GM18517 (cell line): ENCODE measurements around the gene C19orf25.
A peak's percentile ranks its signal among the peaks of the same experiment; 100 is the strongest.
"Not testable (repeated sequence)": the region's sequence is repeated elsewhere in the genome, so short reads cannot be mapped to it uniquely, and the experiment has no call there.

Experiments used
- ATAC-seq: cut with Tn5 transposase; IDR thresholded peaks from one replicate; pipeline ENCODE4 v1.9.1; 2021; ENCODE audit warnings: mild to moderate bottlenecking, moderate library complexity; ENCODE audit not compliant: unreplicated experiment

The C19orf25 gene

GRCh38 chr19:1450735-1451731 is 28.0 kb downstream of the C19orf25 start:
- ATAC-seq, result no peak

GRCh38 chr19:1449467-1450442 is 29.3 kb downstream of the C19orf25 start, which contains the start of gene APC2:
Gene APC2 (plus strand): TSS chr19:1450121. CDS start chr19:1453002, 2,881 bp downstream.
- no peak for ATAC-seq

- ATAC-seq, result no peak
Observed at GRCh38 chr19:1447944-1448343, 31.1 kb downstream of the C19orf25 start.

GRCh38 chr19:1447504-1447903 is 31.5 kb downstream of the C19orf25 start:
- no peak for ATAC-seq

- no peak for ATAC-seq
Observed at GRCh38 chr19:1446713-1447481, 32.1 kb downstream of the C19orf25 start.

- ATAC-seq, result no peak
Observed at GRCh38 chr19:1445932-1446712, 32.9 kb downstream of the C19orf25 start.

GRCh38 chr19:1445185-1445931 is 33.7 kb downstream of the C19orf25 start:
- peak; percentile 62 for ATAC-seq

- no peak for ATAC-seq
Observed at GRCh38 chr19:1441677-1442438, 37.2 kb downstream of the C19orf25 start.

- no peak for ATAC-seq
Observed at GRCh38 chr19:1441022-1441426, 38.0 kb downstream of the C19orf25 start.

- ATAC-seq, result no peak
Observed at GRCh38 chr19:1440418-1440801, 38.6 kb downstream of the C19orf25 start.

- ATAC-seq, result not testable (repeated sequence)
Observed at GRCh38 chr19:1439525-1440417, 39.2 kb downstream of the C19orf25 start.

GRCh38 chr19:1438933-1439354 is 40.1 kb downstream of the C19orf25 start:
- ATAC-seq, result no peak

GRCh38 chr19:1438035-1438932 is 40.7 kb downstream of the C19orf25 start, which contains the start of gene RPS15:
Gene RPS15 (plus strand): TSS chr19:1438396. CDS start chr19:1438426, 30 bp downstream.
- ATAC-seq, result peak; percentile 85

- ATAC-seq, result peak; percentile 2
Observed at GRCh38 chr19:1437609-1438008, 41.4 kb downstream of the C19orf25 start.

GRCh38 chr19:1435378-1435989 is 43.5 kb downstream of the C19orf25 start:
- no peak for ATAC-seq
